Suprapubic skin (tissue), 4 donors: ENCODE measurements around the gene RFC4.
"Not testable (repeated sequence)": the region's sequence is repeated elsewhere in the genome, so short reads cannot be mapped to it uniquely, and the experiment has no call there.

Experiments used
- CTCF ChIP-seq, 2 donors: fragments of 200-600 bp in 1 of 2; fragments of 450-650 bp in 1 of 2; sonication (generic) in 1 of 2; IDR thresholded peaks; one replicate each; pipeline ENCODE4 v1.5.1; 2016 to 2019; ENCODE audit warnings: antibody characterized with exemption in 2 of 2, mild to moderate bottlenecking in 1 of 2, moderate library complexity in 1 of 2
- EP300 ChIP-seq: sonication (generic); formaldehyde crosslinking; IDR thresholded peaks from one replicate; pipeline ENCODE4 v1.6.1; 2017; ENCODE audit warnings: antibody characterized with exemption
- POLR2A ChIP-seq, 2 donors: fragments of 450-650 bp; IDR thresholded peaks; one replicate each; pipeline ENCODE4 v1.6.1; 2017; ENCODE audit warnings: antibody characterized with exemption in 2 of 2, mild to moderate bottlenecking in 2 of 2, moderate library complexity in 2 of 2
- POLR2AphosphoS5 ChIP-seq, 3 donors: sonication (generic); formaldehyde crosslinking; IDR thresholded peaks; one replicate each; pipeline ENCODE4 v1.6.1; 2017; ENCODE audit warnings: antibody characterized with exemption in 3 of 3

- not testable (repeated sequence) for TF ChIP-seq CTCF (IDR thresholded peaks at IDR 0.05); POLR2A (IDR thresholded peaks at IDR 0.05); EP300; POLR2AphosphoS5 (IDR thresholded peaks at IDR 0.05)
These were observed 2.8 kb downstream of the RFC4 start for GRCh38 chr3:186803447-186803846.
